Heart left ventricle (tissue), 13 donors: ENCODE data around the gene HEBP2.

ENCODE experiments used
- CTCF ChIP-seq, 12 donors: fragments of 200-600 bp; sonication (generic) in 4 of 12; IDR thresholded peaks; one replicate each; pipeline versions ENCODE4 v1.5.0 to v1.8.0; 2018 to 2022; ENCODE audit warnings: antibody characterized with exemption in 12 of 12, mild to moderate bottlenecking in 5 of 12
- POLR2A ChIP-seq, 2 donors: fragments of 450-650 bp; IDR thresholded peaks; one replicate each; pipeline ENCODE4 v1.6.1; 2017; ENCODE audit warnings: antibody characterized with exemption in 2 of 2, mild to moderate bottlenecking in 2 of 2, moderate library complexity in 2 of 2
- donor health status: ischemic (EF 13 %, LVEDD 7.1; RV severe dilation, severe dysfunction).
- donor health status: DM: no; HTN: yes; CAD: no.
- donor health status: DM: no; HTN: no; CAD: no.
- donor health status: ischemic (EF 25% LVEDD 6.9; RV normal size, moderate dysfunction).
- donor health status: ischemic (EF 25% LVEDD 5.7; RV mildly dilated, moderate dysfunction).
- donor health status: ischemic (EF 35%, LVEDD 5.7; RV mildly dilated, moderate dysfunction).
- donor health status: nonischemic (EF 11% LVEDD 7.7; RV severe dilation, severe dysfunction).
- donor health status: DM: yes; HTN: yes; CAD: no.
- donor health status: PGD.
- donor health status: ischemic (EF 29% LVEDD 5.4; RV normal size, mild dysfunction).
- donor health status: nonischemic (EF 23%, LVEDD 6.1; RV moderate dilation, normal function).

- TF ChIP-seq POLR2A (IDR thresholded peaks at IDR 0.05), result no peak
- TF ChIP-seq CTCF (IDR thresholded peaks at IDR 0.05), result peak in 2 of 12 donors; percentile 19
Measured at GRCh38 chr6:138426500-138427123, 22.6 kb downstream of the HEBP2 start.
